AG04449 (cell line): ENCODE results near the gene KPTN.
"Not testable (repeated sequence)": the region's sequence is repeated elsewhere in the genome, so short reads cannot be mapped to it uniquely, and the experiment has no call there.

Experiments
- CTCF ChIA-PET: fragments of 350-600 bp; formaldehyde crosslinking; extraction: SDS; loops from one replicate; lab custom pipeline; 2021; ENCODE audit warnings: antibody characterized with exemption; lab: Yijun Ruan, JAX
- POLR2A ChIA-PET: fragments of 400-600, 350-600 bp; formaldehyde crosslinking; extraction: SDS; loops from one replicate; lab custom pipeline; 2020; ENCODE audit warnings: antibody characterized with exemption, inconsistent platforms; lab: Yijun Ruan, JAX
- DNase-seq: peaks from one replicate; pipeline ENCODE4 v3.0.0-alpha.2; 2010; ENCODE audit warnings: low read depth, low spot score
- H3K4me3 ChIP-seq: 2 replicates; pipeline ENCODE4 v1.5.1; 2011; ENCODE audit warnings: low read depth, mild to moderate bottlenecking, control low read depth, low read length
- TF ChIP-seq, protein P1 (sequence below): IDR thresholded peaks from one replicate; pipeline ENCODE4 v1.5.1; 2011; ENCODE audit warnings: mild to moderate bottlenecking, moderate library complexity, low read length, control low read depth, inconsistent platforms; ENCODE audit not compliant: insufficient read depth; ENCODE audit errors: missing control alignments

The KPTN gene

GRCh38 chr19:47487551-47488515 lies 3.8 kb upstream of the KPTN start:
- H3K4me3 ChIP-seq, result no peak overlapping the region
- POLR2A ChIA-PET, result interaction anchor here (0.6 to 0.7 kb wide), 2 partner anchors 22 to 24 kb away, joined by 3 to 4 read pairs; no protein-coding TSS in a partner anchor
- TF ChIP-seq, protein P1, sequence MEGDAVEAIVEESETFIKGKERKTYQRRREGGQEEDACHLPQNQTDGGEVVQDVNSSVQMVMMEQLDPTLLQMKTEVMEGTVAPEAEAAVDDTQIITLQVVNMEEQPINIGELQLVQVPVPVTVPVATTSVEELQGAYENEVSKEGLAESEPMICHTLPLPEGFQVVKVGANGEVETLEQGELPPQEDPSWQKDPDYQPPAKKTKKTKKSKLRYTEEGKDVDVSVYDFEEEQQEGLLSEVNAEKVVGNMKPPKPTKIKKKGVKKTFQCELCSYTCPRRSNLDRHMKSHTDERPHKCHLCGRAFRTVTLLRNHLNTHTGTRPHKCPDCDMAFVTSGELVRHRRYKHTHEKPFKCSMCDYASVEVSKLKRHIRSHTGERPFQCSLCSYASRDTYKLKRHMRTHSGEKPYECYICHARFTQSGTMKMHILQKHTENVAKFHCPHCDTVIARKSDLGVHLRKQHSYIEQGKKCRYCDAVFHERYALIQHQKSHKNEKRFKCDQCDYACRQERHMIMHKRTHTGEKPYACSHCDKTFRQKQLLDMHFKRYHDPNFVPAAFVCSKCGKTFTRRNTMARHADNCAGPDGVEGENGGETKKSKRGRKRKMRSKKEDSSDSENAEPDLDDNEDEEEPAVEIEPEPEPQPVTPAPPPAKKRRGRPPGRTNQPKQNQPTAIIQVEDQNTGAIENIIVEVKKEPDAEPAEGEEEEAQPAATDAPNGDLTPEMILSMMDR, result no peak

GRCh38 chr19:47486900-47487299 lies 2.9 kb upstream of the KPTN start:
- ChIA-PET CTCF (interaction anchor here (1.6 to 6.4 kb wide), 2 partner anchors 28 to 50 kb away, joined by 12 to 33 read pairs; partner anchors contain the start of gene NAPA), POLR2A (interaction anchor here (0.7 kb wide), 1 partner anchor 25 kb away, joined by 4 read pairs; no protein-coding TSS in a partner anchor)
- DNase-seq, result no peak
- H3K4me3 ChIP-seq, result no peak overlapping the region
- TF ChIP-seq, protein P1, result no peak

More at GRCh38 chr19:47487551-47488515, 3.8 kb upstream of the KPTN start:
- no peak for DNase-seq
- CTCF ChIA-PET, result interaction anchor here (1.6 to 6.4 kb wide), 3 partner anchors 14 to 51 kb away, joined by 5 to 33 read pairs (median 12); partner anchors contain the start of gene NAPA

- H3K4me3 ChIP-seq, DNase-seq, POLR2A ChIA-PET: not testable (repeated sequence)
- CTCF ChIA-PET, result interaction anchor here (1.6 to 6.4 kb wide), 2 partner anchors 29 to 50 kb away, joined by 12 to 33 read pairs; partner anchors contain the start of gene NAPA
Observed at GRCh38 chr19:47486220-47486619, 2.2 kb upstream of the KPTN start.

GRCh38 chr19:47485210-47485609 lies 1.2 kb upstream of the KPTN start:
- no peak overlapping the region; the same call in 1 of the 2 replicates for H3K4me3 ChIP-seq
- POLR2A ChIA-PET, result no interaction called here
- CTCF ChIA-PET, result interaction anchor here (1.0 to 6.4 kb wide), 11 partner anchors 9 to 220 kb away, joined by 3 to 33 read pairs (median 16); partner anchors contain the start of gene NAPA
- TF ChIP-seq, protein P1, result no peak
- DNase-seq, result no peak

GRCh38 chr19:47483200-47483599 lies 819 bp downstream of the KPTN start:
- POLR2A ChIA-PET, result interaction anchor here (1.1 to 1.2 kb wide), 3 partner anchors 10 to 215 kb away, joined by 3 to 5 read pairs (median 4); no protein-coding TSS in a partner anchor

GRCh38 chr19:47481460-47482052 lies 2.5 kb downstream of the KPTN start:
- no peak for DNase-seq
- ChIA-PET POLR2A (no interaction called here), CTCF (interaction anchor here (1.2 kb wide), 1 partner anchor 8 kb away, joined by 3 read pairs; no protein-coding TSS in a partner anchor)
- TF ChIP-seq, protein P1, result no peak
- H3K4me3 ChIP-seq, result no peak overlapping the region

More at GRCh38 chr19:47483200-47483599, 819 bp downstream of the KPTN start:
- CTCF ChIA-PET, result interaction anchor here (1.0 to 6.4 kb wide), 20 partner anchors 9 to 229 kb away, joined by 3 to 33 read pairs (median 8); partner anchors contain the start of gene NAPA
- TF ChIP-seq, protein P1, result no peak
- peak overlapping the region; percentile 74 for H3K4me3 ChIP-seq
- no peak for DNase-seq
